ENCODE measurements around the gene ARHGAP30.

DNA sequence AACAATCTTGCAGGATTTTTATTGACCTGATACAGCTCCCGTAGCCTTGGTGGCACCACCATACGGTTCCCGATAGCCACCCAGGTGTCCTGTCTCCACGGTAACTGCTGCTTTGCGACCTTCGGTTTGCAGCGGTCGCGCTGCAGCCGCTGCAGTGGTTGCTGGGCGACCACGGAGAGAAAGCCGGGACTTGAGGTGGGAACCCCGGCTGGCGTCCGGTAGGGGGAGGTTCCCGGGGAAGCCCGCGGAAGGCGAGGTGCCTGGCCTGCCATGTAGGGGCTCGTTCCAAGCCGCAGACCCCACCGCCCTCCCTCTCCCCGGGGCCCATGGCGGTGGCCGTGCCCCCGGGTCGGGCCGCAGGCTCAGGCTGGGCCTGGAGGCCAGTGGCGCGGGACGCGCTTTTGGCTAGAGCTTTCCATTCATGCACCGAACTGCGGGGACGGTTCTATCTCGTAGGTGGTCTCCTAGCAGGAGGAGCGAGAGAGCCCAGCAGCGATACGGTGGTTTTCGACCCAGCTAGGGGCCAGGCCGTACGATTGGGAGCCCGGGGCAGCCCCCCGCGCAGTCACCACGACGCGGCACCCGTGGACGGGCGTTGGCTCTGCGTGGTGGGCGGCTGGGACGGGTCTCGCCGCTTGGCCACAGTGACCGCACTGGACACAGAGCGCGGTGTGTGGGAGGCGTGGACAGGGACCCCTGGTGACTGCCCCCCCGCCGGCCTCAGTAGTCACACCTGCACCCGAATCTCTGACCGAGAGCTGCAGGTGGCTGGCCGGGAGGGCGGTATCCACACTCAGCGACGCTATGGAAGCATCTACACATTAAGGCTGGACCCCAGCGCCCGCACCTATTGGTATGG is 28.7 kb upstream of the ARHGAP30 start, which contains the start of gene KLHDC9:
- TF ChIP-seq POLR2A (IDR thresholded peaks at IDR 0.05) = peak in 1 of 4 donors; percentile 37
- TF ChIP-seq, protein P1, sequence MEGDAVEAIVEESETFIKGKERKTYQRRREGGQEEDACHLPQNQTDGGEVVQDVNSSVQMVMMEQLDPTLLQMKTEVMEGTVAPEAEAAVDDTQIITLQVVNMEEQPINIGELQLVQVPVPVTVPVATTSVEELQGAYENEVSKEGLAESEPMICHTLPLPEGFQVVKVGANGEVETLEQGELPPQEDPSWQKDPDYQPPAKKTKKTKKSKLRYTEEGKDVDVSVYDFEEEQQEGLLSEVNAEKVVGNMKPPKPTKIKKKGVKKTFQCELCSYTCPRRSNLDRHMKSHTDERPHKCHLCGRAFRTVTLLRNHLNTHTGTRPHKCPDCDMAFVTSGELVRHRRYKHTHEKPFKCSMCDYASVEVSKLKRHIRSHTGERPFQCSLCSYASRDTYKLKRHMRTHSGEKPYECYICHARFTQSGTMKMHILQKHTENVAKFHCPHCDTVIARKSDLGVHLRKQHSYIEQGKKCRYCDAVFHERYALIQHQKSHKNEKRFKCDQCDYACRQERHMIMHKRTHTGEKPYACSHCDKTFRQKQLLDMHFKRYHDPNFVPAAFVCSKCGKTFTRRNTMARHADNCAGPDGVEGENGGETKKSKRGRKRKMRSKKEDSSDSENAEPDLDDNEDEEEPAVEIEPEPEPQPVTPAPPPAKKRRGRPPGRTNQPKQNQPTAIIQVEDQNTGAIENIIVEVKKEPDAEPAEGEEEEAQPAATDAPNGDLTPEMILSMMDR (IDR thresholded peaks at IDR 0.05) = peak in 4 of 6 experiments; percentile 7 to 41 (median 30)
